Activated effector memory CD4-positive, alpha-beta T cell treated with anti-CD3 and anti-CD28 coated beads, Interleukin-2, amount 50 U/mL, for 16 hours (primary cell): ENCODE results near the gene KRT37.
"Not testable (repeated sequence)": the region's sequence is repeated elsewhere in the genome, so short reads cannot be mapped to it uniquely, and the experiment has no call there.

Source experiments
- DNase-seq: peaks from one replicate; pipeline ENCODE4 v3.0.0-alpha.2; 2020

The KRT37 gene

GRCh38 chr17:41403404-41404023 lies 20.9 kb downstream of the KRT37 start:
- no peak for DNase-seq

- no peak for DNase-seq
These were observed 22.2 kb downstream of the KRT37 start for GRCh38 chr17:41402161-41402560.

GRCh38 chr17:41396996-41397660 lies 27.3 kb downstream of the KRT37 start, which contains the start of gene KRT31:
Gene KRT31, minus strand, starts transcription at chr17:41397608. Its CDS starts 69 bp downstream, at chr17:41397539.
- no peak for DNase-seq

GRCh38 chr17:41396340-41396739 lies 28.0 kb downstream of the KRT37 start:
- DNase-seq, result no peak

- DNase-seq, result no peak
These were observed 28.8 kb downstream of the KRT37 start for GRCh38 chr17:41395611-41396010.

- not testable (repeated sequence) for DNase-seq
These were observed 29.3 kb downstream of the KRT37 start for GRCh38 chr17:41395044-41395443.

GRCh38 chr17:41394254-41394996 lies 30.0 kb downstream of the KRT37 start:
- no peak for DNase-seq

- DNase-seq, result no peak
These were observed 30.6 kb downstream of the KRT37 start for GRCh38 chr17:41393826-41394225.

- no peak for DNase-seq
These were observed 31.1 kb downstream of the KRT37 start for GRCh38 chr17:41393294-41393693.

GRCh38 chr17:41392278-41392677 lies 32.1 kb downstream of the KRT37 start:
- no peak for DNase-seq

- no peak for DNase-seq
These were observed 32.9 kb downstream of the KRT37 start for GRCh38 chr17:41391535-41391934.

- no peak for DNase-seq
These were observed 33.9 kb downstream of the KRT37 start for GRCh38 chr17:41390411-41390938.

- DNase-seq, result no peak
These were observed 36.7 kb downstream of the KRT37 start for GRCh38 chr17:41387670-41388069.

GRCh38 chr17:41386227-41386626 lies 38.2 kb downstream of the KRT37 start:
- no peak for DNase-seq

- no peak for DNase-seq
These were observed 40.7 kb downstream of the KRT37 start for GRCh38 chr17:41383690-41384089.

GRCh38 chr17:41382394-41382793 lies 42.0 kb downstream of the KRT37 start:
- DNase-seq, result no peak

GRCh38 chr17:41381943-41382342 lies 42.4 kb downstream of the KRT37 start, which contains the start of gene KRT34:
Gene KRT34, minus strand, starts transcription at chr17:41382306. Its CDS starts 60 bp downstream, at chr17:41382246.
- DNase-seq, result not testable (repeated sequence)

GRCh38 chr17:41380091-41380490 lies 44.3 kb downstream of the KRT37 start:
- not testable (repeated sequence) for DNase-seq

- DNase-seq, result no peak
These were observed 46.8 kb downstream of the KRT37 start for GRCh38 chr17:41377546-41377945.
